Thymus (tissue), 11 donors: ENCODE data around the gene EPHA4. TPM values are rescaled to one million over a fixed set of nuclear protein-coding genes. Genes with fewer than 3 reads are reported as not detected.

Source experiments
- DNase-seq, 9 donors: peaks; one replicate each; pipeline ENCODE4 v3.0.0-alpha.2; 2013; ENCODE audit warnings: low spot score in 9 of 9, low read depth in 6 of 9, missing footprints in 1 of 9
- H3K27ac ChIP-seq, 2 donors: one replicate each; pipeline ENCODE4 v1.5.1; 2013; ENCODE audit warnings: control low read depth in 1 of 2, low read depth in 1 of 2, low read length in 1 of 2, mild to moderate bottlenecking in 1 of 2, moderate library complexity in 1 of 2
- H3K27me3 ChIP-seq, 2 donors: one replicate each; pipeline ENCODE4 v1.5.1; 2013; ENCODE audit warnings: low read length in 1 of 2; ENCODE audit not compliant: control insufficient read depth in 2 of 2, insufficient read depth in 1 of 2
- H3K36me3 ChIP-seq, 2 donors: one replicate each; pipeline ENCODE4 v1.5.1; 2013; ENCODE audit warnings: low read length in 1 of 2, mild to moderate bottlenecking in 1 of 2, moderate library complexity in 1 of 2; ENCODE audit not compliant: control insufficient read depth in 2 of 2, insufficient read depth in 2 of 2
- H3K4me1 ChIP-seq, 2 donors: one replicate each; pipeline ENCODE4 v1.5.1; 2013; ENCODE audit warnings: low read length in 2 of 2; ENCODE audit not compliant: control insufficient read depth in 2 of 2, insufficient read depth in 2 of 2
- H3K4me3 ChIP-seq, 2 donors: one replicate each; pipeline ENCODE4 v1.5.1; 2013; ENCODE audit warnings: low read length in 2 of 2, control low read depth in 1 of 2, mild to moderate bottlenecking in 1 of 2
- H3K9me3 ChIP-seq, 2 donors: one replicate each; pipeline ENCODE4 v1.5.1; 2013; ENCODE audit warnings: low read length in 1 of 2, mild to moderate bottlenecking in 1 of 2; ENCODE audit not compliant: control insufficient read depth in 2 of 2, insufficient read depth in 1 of 2
- WGBS: extraction: QIAGEN DNeasy Blood & Tissue Kit; methylation state at CpG from one replicate; pipeline ENCODE4 v1.1.7; 2013; 5-methylcytosine and 5-hydroxymethylcytosine counted together
- polyA plus RNA-seq: library from polyadenylated mRNA; stranded (reverse); fragments of 200-250 nt; gene quantifications from one replicate; pipeline ENCODE4 v1.2.3, GENCODE V29; 2013
- total RNA-seq: library from RNA; stranded (reverse); fragments of 120-200 nt; gene quantifications from one replicate; pipeline ENCODE4 v1.2.4, GENCODE V29; 2013
- donor health status: healthy.

Gene EPHA4
- total and polyA plus RNA-seq, 2 donors = 7.8 to 9.0 TPM

- Histone ChIP-seq H3K4me1 (no peaks in the 10 kb centered on the region), H3K9me3 (no peaks in the 10 kb centered on the region), H3K27ac (no peak overlapping the region), H3K4me3 (no peak overlapping the region), H3K36me3 (no peaks in the 10 kb centered on the region), H3K27me3 (no peaks in the 10 kb centered on the region)
- no peak for DNase-seq
- WGBS = 89% methylated on average over 8 of the region's 8 CpGs
Observed at GRCh38 chr2:221425891-221426290, 146.2 kb downstream of the EPHA4 start.

- no peaks in the 10 kb centered on the region for H3K36me3 ChIP-seq
- no peaks in the 10 kb centered on the region for H3K27me3 ChIP-seq
- H3K27ac ChIP-seq = no peak overlapping the region
- H3K9me3 ChIP-seq = no peaks in the 10 kb centered on the region
- DNase-seq = no peak
- H3K4me1 ChIP-seq = peaks cover 0 to 4% of the 10 kb centered on the region in 2 donors
- H3K4me3 ChIP-seq = no peak overlapping the region
- WGBS = 96% methylated on average over 4 of the region's 4 CpGs
Observed at GRCh38 chr2:221425353-221425752, 146.8 kb downstream of the EPHA4 start.

- Histone ChIP-seq H3K27me3 (no peaks in the 10 kb centered on the region), H3K4me3 (no peak overlapping the region), H3K9me3 (no peaks in the 10 kb centered on the region), H3K36me3 (no peaks in the 10 kb centered on the region), H3K27ac (no peak overlapping the region), H3K4me1 (peaks cover 0 to 11% of the 10 kb centered on the region in 2 donors)
- no peak for DNase-seq
- 94% methylated on average over 3 of the region's 3 CpGs for WGBS
Observed at GRCh38 chr2:221423210-221423804, 148.8 kb downstream of the EPHA4 start.

DNA sequence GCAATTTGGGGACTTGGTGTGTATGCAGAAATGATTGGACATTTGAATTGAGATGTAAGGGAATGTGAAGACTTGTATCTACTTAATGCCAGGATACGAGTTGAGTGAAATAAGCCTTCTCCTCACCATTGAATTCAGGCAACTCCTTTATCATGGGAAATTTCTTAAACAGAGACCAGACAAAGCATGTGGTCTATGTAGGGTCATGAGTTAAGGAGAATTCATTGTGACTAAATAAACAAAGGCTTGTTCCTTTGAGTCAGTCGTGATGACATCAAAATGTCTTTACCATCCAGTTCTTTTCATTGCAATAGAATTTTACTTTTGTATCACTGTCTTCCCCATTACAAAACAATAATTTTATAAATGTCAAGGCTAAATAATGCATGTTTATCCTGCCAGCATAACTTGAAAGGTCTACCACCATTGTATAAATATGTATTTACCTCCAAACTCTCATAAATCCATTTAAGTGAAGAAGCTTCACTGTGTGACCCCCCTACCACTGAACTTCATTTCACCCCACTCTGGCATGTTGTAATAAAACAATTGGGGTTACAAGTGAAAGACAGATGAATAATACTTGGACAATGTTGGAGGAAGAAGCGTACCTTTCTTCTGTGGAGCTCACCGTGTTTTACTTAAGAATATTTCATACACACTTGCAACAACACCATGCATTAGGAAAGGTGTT is 149.4 kb downstream of the EPHA4 start:
- Histone ChIP-seq H3K4me1 (peaks cover 0 to 11% of the 10 kb centered on the region in 2 donors), H3K4me3 (no peak overlapping the region), H3K36me3 (no peaks in the 10 kb centered on the region), H3K27ac (no peak overlapping the region), H3K9me3 (no peaks in the 10 kb centered on the region), H3K27me3 (no peaks in the 10 kb centered on the region)
- WGBS = 94% methylated on average over 4 of the region's 4 CpGs
- no peak for DNase-seq

DNA sequence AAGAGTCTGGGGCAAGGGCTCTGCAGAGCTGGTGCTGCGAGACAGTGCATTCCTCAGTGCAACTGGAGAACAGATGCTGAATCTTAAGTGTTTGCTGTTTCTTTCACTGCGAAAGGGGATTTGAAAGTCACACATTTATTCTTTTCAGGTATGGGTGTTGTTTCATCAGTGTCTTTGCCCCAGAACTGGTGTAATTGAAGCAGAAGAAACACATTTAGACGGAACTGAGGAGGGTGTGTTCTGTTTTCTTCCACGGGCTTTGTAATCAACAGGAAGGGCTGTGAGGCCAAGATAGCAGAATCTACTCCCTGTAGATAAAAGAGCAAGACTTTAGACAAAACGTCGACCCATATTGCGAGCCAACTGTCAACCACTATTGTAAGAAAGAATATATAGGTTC is 151.9 kb downstream of the EPHA4 start:
- H3K27ac ChIP-seq = peak overlapping the region in 1 of 2 donors; percentile 71
- H3K36me3 ChIP-seq = no peaks in the 10 kb centered on the region
- H3K4me3 ChIP-seq = no peak overlapping the region
- peaks cover 0 to 11% of the 10 kb centered on the region in 2 donors for H3K4me1 ChIP-seq
- H3K27me3 ChIP-seq = no peaks in the 10 kb centered on the region
- no peaks in the 10 kb centered on the region for H3K9me3 ChIP-seq
- 28% methylated on average over 7 of the region's 7 CpGs for WGBS
- DNase-seq = peak in 7 of 9 donors; percentile 8 to 61 (median 15)

DNA sequence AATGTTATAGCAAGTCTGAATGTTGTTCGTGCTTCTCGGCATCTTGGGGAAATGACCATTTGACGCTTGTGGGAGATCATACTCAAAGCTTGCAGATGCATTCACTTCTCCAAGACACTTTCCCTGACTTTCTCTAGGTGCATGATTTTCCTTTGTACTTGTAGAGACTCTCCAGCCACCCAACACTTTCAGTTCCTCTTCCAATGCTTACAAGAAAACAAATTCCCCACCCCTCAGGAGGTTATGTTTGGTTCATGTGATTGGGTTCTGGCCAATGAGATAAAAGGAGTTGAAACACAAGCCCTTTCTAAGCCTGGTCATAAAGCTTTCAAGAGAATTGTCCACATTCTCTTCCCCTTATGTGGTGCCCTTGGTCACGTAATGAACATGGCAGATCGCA is 156.3 kb downstream of the EPHA4 start:
- no peaks in the 10 kb centered on the region for H3K27me3 ChIP-seq
- 97% methylated on average over 5 of the region's 5 CpGs for WGBS
- H3K4me3 ChIP-seq = no peak overlapping the region
- no peak overlapping the region for H3K27ac ChIP-seq
- H3K9me3 ChIP-seq = no peaks in the 10 kb centered on the region
- DNase-seq = no peak
- H3K4me1 ChIP-seq = peaks cover 0 to 11% of the 10 kb centered on the region in 2 donors
- H3K36me3 ChIP-seq = no peaks in the 10 kb centered on the region

- no peak for DNase-seq
Observed at GRCh38 chr2:221412978-221413377, 159.1 kb downstream of the EPHA4 start.

DNA sequence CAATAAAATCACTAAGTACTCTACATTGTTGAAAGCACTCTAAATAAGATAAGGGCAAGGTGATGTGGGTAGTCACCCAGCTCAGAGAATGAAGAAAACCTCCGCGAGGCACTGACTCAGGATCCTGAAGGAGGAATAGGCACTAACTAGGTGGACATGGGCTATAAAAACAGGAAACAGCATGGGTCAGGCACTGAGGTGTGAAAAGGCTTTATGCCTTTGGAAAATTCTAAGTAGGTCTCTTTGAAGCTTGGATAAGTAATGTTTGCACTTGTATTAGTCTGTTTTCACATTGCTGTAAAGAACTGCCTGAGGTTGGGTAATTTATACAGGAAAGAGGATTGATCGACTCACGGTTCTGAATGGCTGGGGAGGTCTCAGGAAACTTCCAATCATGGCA is 161.6 kb downstream of the EPHA4 start:
- 98% methylated on average over 4 of the region's 4 CpGs for WGBS
- no peak for DNase-seq

More at GRCh38 chr2:221412978-221413377, 159.1 kb downstream of the EPHA4 start:
- H3K27me3 ChIP-seq = no peaks in the 10 kb centered on the region
- H3K27ac ChIP-seq = no peak overlapping the region
- WGBS = 97% methylated on average over 1 of the region's 1 CpG
- no peaks in the 10 kb centered on the region for H3K9me3 ChIP-seq
- no peak overlapping the region for H3K4me3 ChIP-seq
- H3K36me3 ChIP-seq = no peaks in the 10 kb centered on the region
- H3K4me1 ChIP-seq = no peaks in the 10 kb centered on the region

DNA sequence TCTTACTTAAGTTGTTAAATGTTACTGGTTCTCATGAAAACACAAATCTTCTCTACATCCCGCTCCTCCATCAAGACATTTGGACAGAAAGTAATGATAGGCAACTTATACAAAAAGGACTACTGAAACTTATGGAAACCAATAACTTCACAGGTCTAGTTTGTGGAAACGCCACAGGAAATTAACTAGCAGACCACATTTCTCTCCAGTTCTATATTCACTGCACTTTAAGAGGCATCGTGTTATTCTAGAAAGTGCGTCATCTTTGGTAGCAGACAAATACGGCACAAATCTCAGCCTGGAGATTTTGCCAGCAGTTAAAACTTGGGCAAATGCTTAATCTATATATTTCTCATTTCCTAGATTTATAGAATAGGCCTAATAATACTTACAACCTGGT is 164.3 kb downstream of the EPHA4 start:
- H3K36me3 ChIP-seq = no peaks in the 10 kb centered on the region
- no peaks in the 10 kb centered on the region for H3K27me3 ChIP-seq
- no peaks in the 10 kb centered on the region for H3K4me1 ChIP-seq
- WGBS = 96% methylated on average over 5 of the region's 5 CpGs
- H3K27ac ChIP-seq = no peak overlapping the region
- no peak overlapping the region for H3K4me3 ChIP-seq
- no peak for DNase-seq
- H3K9me3 ChIP-seq = no peaks in the 10 kb centered on the region

More for the DNA sequence above, 161.6 kb downstream of the EPHA4 start:
- H3K4me1 ChIP-seq = no peaks in the 10 kb centered on the region
- no peaks in the 10 kb centered on the region for H3K27me3 ChIP-seq
- no peak overlapping the region for H3K4me3 ChIP-seq
- no peak overlapping the region for H3K27ac ChIP-seq
- H3K36me3 ChIP-seq = no peaks in the 10 kb centered on the region
- no peaks in the 10 kb centered on the region for H3K9me3 ChIP-seq
